HFFc6 (cell line): ENCODE measurements around the gene GLI3. TPM values are rescaled to one million over a fixed set of nuclear protein-coding genes. Genes with fewer than 3 reads are reported as not detected.

ENCODE experiments used
- DNase-seq: peaks from one replicate; pipeline ENCODE4 v3.0.0-alpha.2; 2018
- H3K27ac Mint-ChIP-seq: 2 replicates; pipeline ENCODE4 v1.8.0; 2020; ENCODE audit warnings: mild to moderate bottlenecking, mixed read lengths
- H3K27me3 Mint-ChIP-seq: 2 replicates; pipeline ENCODE4 v1.8.0; 2021; ENCODE audit warnings: mild to moderate bottlenecking, moderate library complexity, mixed read lengths; ENCODE audit not compliant: insufficient read depth
- H3K36me3 Mint-ChIP-seq: 2 replicates; pipeline ENCODE4 v1.8.0; 2021; ENCODE audit warnings: low read depth, mixed read lengths
- H3K4me1 Mint-ChIP-seq: 2 replicates; pipeline ENCODE4 v1.8.0; 2020; ENCODE audit warnings: low read depth, mixed read lengths
- H3K4me3 Mint-ChIP-seq: 2 replicates; pipeline ENCODE4 v1.8.0; 2020; ENCODE audit warnings: mild to moderate bottlenecking, moderate library complexity, mixed read lengths
- H3K9me3 Mint-ChIP-seq: 2 replicates; pipeline ENCODE4 v1.8.0; 2020; ENCODE audit warnings: mild to moderate bottlenecking, mixed read lengths
- CTCF ChIP-seq: fragments of 200-600 bp; sonication (generic); IDR thresholded peaks from 2 replicates; pipeline ENCODE4 v1.5.0; 2021; ENCODE audit warnings: antibody characterized with exemption, mild to moderate bottlenecking
- total RNA-seq, 6 experiments: library from RNA; stranded (reverse); fragmentation: NEBNext Ultra II Directional; extraction: Animal tissue kit (Norgen Biotek cat#: 25700); gene quantifications; 2 replicates in 1 of 6; 3 replicates in 5 of 6; pipeline ENCODE4 v1.2.3, GENCODE V29; 2021

The GLI3 gene
- total RNA-seq, 6 experiments from 2014 or later, result 12.5 to 23.0 (median 21.7) TPM

GRCh38 chr7:42156291-42156865 lies 80.6 kb downstream of the GLI3 start:
- DNase-seq, result peak; percentile 48
- Mint-ChIP-seq H3K27ac (peak overlapping the region; percentile 65; the same call in 1 of the 2 replicates), H3K4me3 (peak overlapping the region; percentile 29; the same call in 1 of the 2 replicates), H3K4me1 (peaks cover 27% of the 10 kb centered on the region), H3K9me3 (no peaks in the 10 kb centered on the region), H3K27me3 (no peaks in the 10 kb centered on the region; the same call in 1 of the 2 replicates), H3K36me3 (no peaks in the 10 kb centered on the region; the same call in 1 of the 2 replicates)
- TF ChIP-seq CTCF, result no peak

- Mint-ChIP-seq H3K36me3 (no peaks in the 10 kb centered on the region), H3K27me3 (no peaks in the 10 kb centered on the region; the same call in 1 of the 2 replicates), H3K4me3 (peak overlapping the region; percentile 29; the same call in 1 of the 2 replicates), H3K9me3 (no peaks in the 10 kb centered on the region), H3K4me1 (peaks cover 24% of the 10 kb centered on the region), H3K27ac (peak overlapping the region; percentile 65; the same call in 1 of the 2 replicates)
- no peak for DNase-seq
- TF ChIP-seq CTCF, result no peak
Measured at GRCh38 chr7:42155584-42156290, 81.3 kb downstream of the GLI3 start.

GRCh38 chr7:42154173-42154572 lies 82.8 kb downstream of the GLI3 start:
- Mint-ChIP-seq H3K27ac (no peak overlapping the region), H3K9me3 (no peaks in the 10 kb centered on the region), H3K4me3 (no peak overlapping the region), H3K4me1 (peaks cover 19% of the 10 kb centered on the region), H3K27me3 (no peaks in the 10 kb centered on the region; the same call in 1 of the 2 replicates), H3K36me3 (no peaks in the 10 kb centered on the region)
- no peak for TF ChIP-seq CTCF
- no peak for DNase-seq

- Mint-ChIP-seq H3K4me1 (peaks cover 14% of the 10 kb centered on the region), H3K27me3 (no peaks in the 10 kb centered on the region), H3K4me3 (no peak overlapping the region), H3K36me3 (peaks cover 9% of the 10 kb centered on the region; the same call in 1 of the 2 replicates), H3K9me3 (no peaks in the 10 kb centered on the region), H3K27ac (no peak overlapping the region)
- DNase-seq, result no peak
- TF ChIP-seq CTCF, result no peak
Measured at GRCh38 chr7:42152329-42153205, 84.4 kb downstream of the GLI3 start.

GRCh38 chr7:42151309-42151708 lies 85.7 kb downstream of the GLI3 start:
- no peak for TF ChIP-seq CTCF

More at GRCh38 chr7:42151309-42151708, 85.7 kb downstream of the GLI3 start:
- Mint-ChIP-seq H3K9me3 (no peaks in the 10 kb centered on the region), H3K27ac (no peak overlapping the region), H3K4me3 (no peak overlapping the region), H3K27me3 (no peaks in the 10 kb centered on the region), H3K36me3 (peaks cover 18% of the 10 kb centered on the region; the same call in 1 of the 2 replicates), H3K4me1 (peaks cover 9% of the 10 kb centered on the region)
- DNase-seq, result no peak
